ENCODE measurements around the gene ANKRD33. TPM values are rescaled to one million over a fixed set of nuclear protein-coding genes. Genes with fewer than 3 reads are reported as not detected.

The ANKRD33 gene
- total and polyA plus RNA-seq, 2 donors: 0.02 TPM; not detected in 1

GRCh38 chr12:51865757-51866270 is 22.1 kb upstream of the ANKRD33 start:
- DNase-seq (ENCODE audit: low read depth in 6 of 9, low spot score in 9 of 9): no peak
- Histone ChIP-seq H3K27me3 (ENCODE audit: control insufficient read depth in 2 of 2, insufficient read depth in 1 of 2, low read length in 1 of 2) (peaks cover 6 to 97% of the 10 kb centered on the region in 2 donors), H3K27ac (ENCODE audit: low read depth in 1 of 2, low read length in 1 of 2) (no peak overlapping the region), H3K4me3 (ENCODE audit: low read length in 2 of 2) (no peak overlapping the region), H3K4me1 (ENCODE audit: control insufficient read depth in 2 of 2, insufficient read depth in 2 of 2, low read length in 2 of 2) (peaks cover 9 to 32% of the 10 kb centered on the region in 2 donors), H3K9me3 (ENCODE audit: control insufficient read depth in 2 of 2, insufficient read depth in 1 of 2, low read length in 1 of 2) (peaks cover 2 to 5% of the 10 kb centered on the region in 2 donors), H3K36me3 (ENCODE audit: control insufficient read depth in 2 of 2, insufficient read depth in 2 of 2, low read length in 1 of 2) (no peaks in the 10 kb centered on the region)
- 95% methylated on average over 7 of the region's 7 CpGs for WGBS

DNA sequence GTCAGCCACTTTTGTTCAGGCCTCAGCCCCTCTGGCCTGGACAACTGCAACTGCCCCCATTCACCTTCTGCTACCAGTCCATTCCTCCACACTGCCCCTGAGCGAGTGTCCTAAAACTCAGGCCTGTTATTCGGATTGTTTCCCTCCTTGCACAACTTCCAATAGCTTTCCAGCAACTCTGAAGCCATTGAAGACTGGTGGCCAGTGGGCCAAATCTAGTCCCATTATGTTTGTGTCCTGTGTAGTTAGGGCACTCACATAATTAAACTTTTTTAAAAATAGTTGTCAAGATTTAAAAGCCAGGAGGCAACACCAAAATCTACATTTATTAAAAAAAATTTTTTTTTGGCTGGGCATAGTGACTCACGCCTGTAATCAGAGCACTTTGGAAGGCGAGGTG is 21.6 kb upstream of the ANKRD33 start:
- no peak overlapping the region for H3K4me3 ChIP-seq (ENCODE audit: low read length in 2 of 2)
- 96% methylated on average over 4 of the region's 4 CpGs for WGBS
- H3K4me1 ChIP-seq (ENCODE audit: control insufficient read depth in 2 of 2, insufficient read depth in 2 of 2, low read length in 2 of 2): peaks cover 9 to 32% of the 10 kb centered on the region in 2 donors
- H3K36me3 ChIP-seq (ENCODE audit: control insufficient read depth in 2 of 2, insufficient read depth in 2 of 2, low read length in 1 of 2): no peaks in the 10 kb centered on the region
- DNase-seq (ENCODE audit: low read depth in 6 of 9, low spot score in 9 of 9): no peak
- H3K27ac ChIP-seq (ENCODE audit: low read depth in 1 of 2, low read length in 1 of 2): no peak overlapping the region
- peaks cover 2 to 5% of the 10 kb centered on the region in 2 donors for H3K9me3 ChIP-seq (ENCODE audit: control insufficient read depth in 2 of 2, insufficient read depth in 1 of 2, low read length in 1 of 2)
- H3K27me3 ChIP-seq (ENCODE audit: control insufficient read depth in 2 of 2, insufficient read depth in 1 of 2, low read length in 1 of 2): peaks cover 6 to 97% of the 10 kb centered on the region in 2 donors

- Histone ChIP-seq H3K36me3 (ENCODE audit: control insufficient read depth in 2 of 2, insufficient read depth in 2 of 2, low read length in 1 of 2) (no peaks in the 10 kb centered on the region), H3K27ac (ENCODE audit: low read depth in 1 of 2, low read length in 1 of 2) (no peak overlapping the region), H3K9me3 (ENCODE audit: control insufficient read depth in 2 of 2, insufficient read depth in 1 of 2, low read length in 1 of 2) (peaks cover 2 to 5% of the 10 kb centered on the region in 2 donors), H3K4me3 (ENCODE audit: low read length in 2 of 2) (no peak overlapping the region), H3K4me1 (ENCODE audit: control insufficient read depth in 2 of 2, insufficient read depth in 2 of 2, low read length in 2 of 2) (peaks cover 9 to 32% of the 10 kb centered on the region in 2 donors), H3K27me3 (ENCODE audit: control insufficient read depth in 2 of 2, insufficient read depth in 1 of 2, low read length in 1 of 2) (peaks cover 6 to 98% of the 10 kb centered on the region in 2 donors)
- 96% methylated on average over 8 of the region's 8 CpGs for WGBS
- no peak for DNase-seq (ENCODE audit: low read depth in 6 of 9, low spot score in 9 of 9)
Measured at GRCh38 chr12:51866762-51867161, 21.1 kb upstream of the ANKRD33 start.

DNA sequence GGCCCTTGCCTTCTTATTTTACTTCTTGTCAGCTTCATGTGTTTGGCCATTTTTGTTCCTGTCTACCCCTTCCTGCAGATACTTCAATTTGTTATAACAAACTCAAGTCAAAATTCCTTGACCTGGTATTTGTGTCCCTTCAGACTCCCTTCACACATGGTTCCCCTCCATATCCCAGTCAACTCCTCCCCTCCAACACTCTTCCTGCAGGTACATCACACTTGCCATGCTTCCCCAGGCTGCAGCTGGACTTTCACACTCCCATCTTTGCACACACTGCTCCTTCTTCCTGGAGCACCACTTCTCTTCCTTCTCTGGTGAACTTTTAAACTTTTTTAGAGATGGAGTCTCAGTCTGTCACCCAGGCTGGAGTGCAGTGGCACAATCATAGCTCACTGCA is 20.5 kb upstream of the ANKRD33 start:
- peaks cover 9 to 32% of the 10 kb centered on the region in 2 donors for H3K4me1 ChIP-seq (ENCODE audit: control insufficient read depth in 2 of 2, insufficient read depth in 2 of 2, low read length in 2 of 2)
- no peak overlapping the region for H3K4me3 ChIP-seq (ENCODE audit: low read length in 2 of 2)
- H3K27ac ChIP-seq (ENCODE audit: low read depth in 1 of 2, low read length in 1 of 2): no peak overlapping the region
- DNase-seq (ENCODE audit: low read depth in 6 of 9, low spot score in 9 of 9): no peak
- no peaks in the 10 kb centered on the region for H3K36me3 ChIP-seq (ENCODE audit: control insufficient read depth in 2 of 2, insufficient read depth in 2 of 2, low read length in 1 of 2)
- H3K27me3 ChIP-seq (ENCODE audit: control insufficient read depth in 2 of 2, insufficient read depth in 1 of 2, low read length in 1 of 2): peaks cover 6 to 97% of the 10 kb centered on the region in 2 donors
- peaks cover 2 to 5% of the 10 kb centered on the region in 2 donors for H3K9me3 ChIP-seq (ENCODE audit: control insufficient read depth in 2 of 2, insufficient read depth in 1 of 2, low read length in 1 of 2)

GRCh38 chr12:51867796-51868428 is 20.0 kb upstream of the ANKRD33 start:
- peaks cover 9 to 32% of the 10 kb centered on the region in 2 donors for H3K4me1 ChIP-seq (ENCODE audit: control insufficient read depth in 2 of 2, insufficient read depth in 2 of 2, low read length in 2 of 2)
- peaks cover 6 to 94% of the 10 kb centered on the region in 2 donors for H3K27me3 ChIP-seq (ENCODE audit: control insufficient read depth in 2 of 2, insufficient read depth in 1 of 2, low read length in 1 of 2)
- WGBS: 82% methylated on average over 12 of the region's 12 CpGs

GRCh38 chr12:51868821-51869495 is 18.9 kb upstream of the ANKRD33 start:
- DNase-seq (ENCODE audit: low read depth in 6 of 9, low spot score in 9 of 9): no peak
- Histone ChIP-seq H3K4me1 (ENCODE audit: control insufficient read depth in 2 of 2, insufficient read depth in 2 of 2, low read length in 2 of 2) (peaks cover 5 to 25% of the 10 kb centered on the region in 2 donors), H3K27me3 (ENCODE audit: control insufficient read depth in 2 of 2, insufficient read depth in 1 of 2, low read length in 1 of 2) (peaks cover 5 to 83% of the 10 kb centered on the region in 2 donors), H3K9me3 (ENCODE audit: control insufficient read depth in 2 of 2, insufficient read depth in 1 of 2, low read length in 1 of 2) (peaks cover 2 to 5% of the 10 kb centered on the region in 2 donors), H3K27ac (ENCODE audit: low read depth in 1 of 2, low read length in 1 of 2) (no peak overlapping the region), H3K36me3 (ENCODE audit: control insufficient read depth in 2 of 2, insufficient read depth in 2 of 2, low read length in 1 of 2) (no peaks in the 10 kb centered on the region), H3K4me3 (ENCODE audit: low read length in 2 of 2) (peak overlapping the region; percentile 16 to 26)
- 12% methylated on average over 67 of the region's 67 CpGs for WGBS

More at GRCh38 chr12:51867796-51868428, 20.0 kb upstream of the ANKRD33 start:
- H3K4me3 ChIP-seq (ENCODE audit: low read length in 2 of 2): no peak overlapping the region
- no peak overlapping the region for H3K27ac ChIP-seq (ENCODE audit: low read depth in 1 of 2, low read length in 1 of 2)
- H3K9me3 ChIP-seq (ENCODE audit: control insufficient read depth in 2 of 2, insufficient read depth in 1 of 2, low read length in 1 of 2): peaks cover 2 to 5% of the 10 kb centered on the region in 2 donors
- no peaks in the 10 kb centered on the region for H3K36me3 ChIP-seq (ENCODE audit: control insufficient read depth in 2 of 2, insufficient read depth in 2 of 2, low read length in 1 of 2)
- no peak for DNase-seq (ENCODE audit: low read depth in 6 of 9, low spot score in 9 of 9)

DNA sequence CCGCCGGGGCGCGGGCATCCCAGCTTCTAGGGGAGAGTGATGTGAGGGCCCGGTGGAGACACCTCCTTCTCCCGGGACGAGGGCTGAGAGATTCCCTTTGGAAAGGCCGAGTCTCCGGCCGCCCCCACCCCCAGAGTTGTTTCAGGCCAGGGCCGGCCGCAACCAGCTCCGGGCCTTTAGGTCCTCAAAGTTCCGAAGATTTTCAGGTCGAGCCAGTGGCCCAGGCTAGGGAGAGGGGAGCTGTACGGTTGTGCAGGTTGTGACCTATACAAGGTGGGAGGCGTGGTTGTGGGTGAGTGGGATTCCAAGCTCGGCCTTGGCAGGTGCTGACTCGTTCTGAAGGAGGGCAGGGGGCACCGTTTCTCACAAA is 18.4 kb upstream of the ANKRD33 start:
- no peak overlapping the region for H3K27ac ChIP-seq (ENCODE audit: low read depth in 1 of 2, low read length in 1 of 2)
- peaks cover under 1 to 20% of the 10 kb centered on the region in 2 donors for H3K4me1 ChIP-seq (ENCODE audit: control insufficient read depth in 2 of 2, insufficient read depth in 2 of 2, low read length in 2 of 2)
- WGBS: 41% methylated on average over 20 of the region's 20 CpGs
- H3K36me3 ChIP-seq (ENCODE audit: control insufficient read depth in 2 of 2, insufficient read depth in 2 of 2, low read length in 1 of 2): no peaks in the 10 kb centered on the region
- H3K4me3 ChIP-seq (ENCODE audit: low read length in 2 of 2): peak overlapping the region in 1 of 2 donors; percentile 26
- no peak for DNase-seq (ENCODE audit: low read depth in 6 of 9, low spot score in 9 of 9)
- peaks cover 3 to 78% of the 10 kb centered on the region in 2 donors for H3K27me3 ChIP-seq (ENCODE audit: control insufficient read depth in 2 of 2, insufficient read depth in 1 of 2, low read length in 1 of 2)
- H3K9me3 ChIP-seq (ENCODE audit: control insufficient read depth in 2 of 2, insufficient read depth in 1 of 2, low read length in 1 of 2): peaks cover 0 to 5% of the 10 kb centered on the region in 2 donors

DNA sequence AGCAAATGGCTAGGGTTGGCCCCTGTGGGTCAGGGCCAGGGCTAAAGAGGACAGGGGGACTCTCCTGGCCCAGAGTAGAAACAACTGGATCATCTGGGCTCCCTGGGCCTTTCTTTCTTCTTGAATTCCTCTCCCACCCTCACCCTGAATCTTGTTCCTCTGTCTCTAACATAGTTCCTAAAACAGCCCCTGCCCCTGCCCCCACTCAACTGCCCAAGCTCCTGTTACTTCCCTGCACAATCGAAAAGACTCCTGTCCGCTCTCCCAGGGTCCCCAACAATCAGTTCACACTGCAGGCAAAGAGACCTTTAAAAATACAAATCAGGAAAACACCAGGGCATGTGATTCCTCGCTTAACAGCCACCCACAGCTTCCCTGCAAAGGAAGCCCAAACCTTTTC is 18.0 kb upstream of the ANKRD33 start:
- Histone ChIP-seq H3K4me3 (ENCODE audit: low read length in 2 of 2) (no peak overlapping the region), H3K4me1 (ENCODE audit: control insufficient read depth in 2 of 2, insufficient read depth in 2 of 2, low read length in 2 of 2) (peaks cover 0 to 16% of the 10 kb centered on the region in 2 donors), H3K36me3 (ENCODE audit: control insufficient read depth in 2 of 2, insufficient read depth in 2 of 2, low read length in 1 of 2) (no peaks in the 10 kb centered on the region), H3K9me3 (ENCODE audit: control insufficient read depth in 2 of 2, insufficient read depth in 1 of 2, low read length in 1 of 2) (peaks cover 0 to 5% of the 10 kb centered on the region in 2 donors), H3K27ac (ENCODE audit: low read depth in 1 of 2, low read length in 1 of 2) (no peak overlapping the region), H3K27me3 (ENCODE audit: control insufficient read depth in 2 of 2, insufficient read depth in 1 of 2, low read length in 1 of 2) (peaks cover 3 to 74% of the 10 kb centered on the region in 2 donors)
- no peak for DNase-seq (ENCODE audit: low read depth in 6 of 9, low spot score in 9 of 9)
- WGBS: 25% methylated on average over 3 of the region's 3 CpGs

- peaks cover 3 to 68% of the 10 kb centered on the region in 2 donors for H3K27me3 ChIP-seq (ENCODE audit: control insufficient read depth in 2 of 2, insufficient read depth in 1 of 2, low read length in 1 of 2)
- H3K36me3 ChIP-seq (ENCODE audit: control insufficient read depth in 2 of 2, insufficient read depth in 2 of 2, low read length in 1 of 2): no peaks in the 10 kb centered on the region
- no peak overlapping the region for H3K4me3 ChIP-seq (ENCODE audit: low read length in 2 of 2)
- no peak for DNase-seq (ENCODE audit: low read depth in 6 of 9, low spot score in 9 of 9)
- H3K9me3 ChIP-seq (ENCODE audit: control insufficient read depth in 2 of 2, insufficient read depth in 1 of 2, low read length in 1 of 2): peaks cover 0 to 5% of the 10 kb centered on the region in 2 donors
- peaks cover 0 to 15% of the 10 kb centered on the region in 2 donors for H3K4me1 ChIP-seq (ENCODE audit: control insufficient read depth in 2 of 2, insufficient read depth in 2 of 2, low read length in 2 of 2)
- 20% methylated on average over 4 of the region's 4 CpGs for WGBS
- H3K27ac ChIP-seq (ENCODE audit: low read depth in 1 of 2, low read length in 1 of 2): no peak overlapping the region
Measured at GRCh38 chr12:51870504-51870903, 17.4 kb upstream of the ANKRD33 start.
